ENCODE data around the gene PCDHGB2.
"Not testable (repeated sequence)": the region's sequence is repeated elsewhere in the genome, so short reads cannot be mapped to it uniquely, and the experiment has no call there.

Gene PCDHGB2

DNA sequence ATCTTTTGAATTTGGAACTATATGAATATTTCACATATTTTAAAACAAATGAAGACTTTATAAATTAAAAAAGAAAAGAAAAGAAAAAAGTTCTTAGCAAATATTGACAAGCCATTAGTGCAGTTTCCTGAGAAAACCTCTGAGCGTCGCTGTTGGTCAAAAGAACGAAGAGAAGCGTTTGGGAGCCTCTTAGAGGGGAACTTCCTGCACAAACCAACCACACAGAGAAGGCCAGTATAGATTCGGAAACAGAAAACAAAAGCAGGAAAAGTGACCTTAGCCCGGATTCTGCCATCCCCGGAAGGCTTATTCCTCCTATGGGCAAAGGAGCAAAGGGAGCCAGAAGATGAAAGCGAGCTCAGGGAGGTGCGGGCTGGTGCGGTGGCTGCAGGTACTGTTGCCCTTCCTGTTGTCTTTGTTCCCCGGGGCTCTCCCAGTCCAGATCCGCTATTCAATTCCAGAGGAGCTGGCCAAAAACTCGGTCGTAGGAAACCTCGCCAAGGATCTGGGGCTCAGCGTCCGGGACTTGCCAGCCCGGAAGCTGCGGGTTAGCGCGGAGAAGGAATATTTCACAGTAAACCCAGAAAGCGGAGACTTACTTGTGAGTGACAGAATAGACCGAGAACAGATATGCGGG, at the start of gene PCDHGB2:
PCDHGB2 (plus strand) TSS at position 205 of the 637 bp plus-strand sequence; CDS start at position 347, 142 bp downstream.
- DNase-seq: peak; percentile 62

DNA sequence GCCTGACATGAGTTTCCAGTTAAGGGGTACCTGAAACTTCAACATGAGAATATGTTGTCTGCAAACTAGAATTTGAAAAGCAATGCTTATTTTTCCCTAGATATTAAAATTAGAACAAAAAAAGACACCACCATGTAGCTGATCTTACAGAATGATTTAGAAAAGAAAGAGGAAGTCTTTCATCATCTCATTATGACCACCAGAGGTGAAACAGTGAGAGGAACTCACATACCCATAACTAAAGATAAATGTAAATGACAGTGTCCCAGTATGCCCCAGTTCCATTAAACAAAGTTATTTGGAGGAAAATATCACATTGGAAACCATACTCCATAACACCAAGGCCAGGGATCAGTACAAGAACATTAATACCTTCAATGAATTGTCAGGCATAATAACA, 46.1 kb upstream of the PCDHGB2 start:
- DNase-seq: no peak

DNA sequence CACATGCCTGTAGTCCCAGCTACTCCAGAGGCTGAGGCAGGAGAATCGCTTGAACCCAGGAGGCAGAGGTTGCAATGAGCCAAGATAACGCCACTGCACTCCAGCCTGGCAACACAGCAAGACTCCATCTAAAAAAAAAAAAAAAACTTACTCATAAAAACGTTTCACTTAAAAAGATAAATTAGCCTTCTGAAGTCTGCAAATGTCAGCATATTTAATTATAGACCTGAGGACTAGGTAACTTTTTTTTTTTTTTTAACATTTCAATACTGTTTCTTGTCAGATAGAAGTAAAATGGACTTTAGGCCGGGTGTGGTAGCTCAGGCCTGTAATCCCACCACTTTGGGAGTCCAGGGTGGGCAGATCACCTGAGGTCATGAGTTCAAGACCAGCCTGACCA, 42.8 kb upstream of the PCDHGB2 start:
- DNase-seq: not testable (repeated sequence)

- no peak for DNase-seq
These were observed 40.6 kb upstream of the PCDHGB2 start for GRCh38 chr5:141319202-141319601.

DNA sequence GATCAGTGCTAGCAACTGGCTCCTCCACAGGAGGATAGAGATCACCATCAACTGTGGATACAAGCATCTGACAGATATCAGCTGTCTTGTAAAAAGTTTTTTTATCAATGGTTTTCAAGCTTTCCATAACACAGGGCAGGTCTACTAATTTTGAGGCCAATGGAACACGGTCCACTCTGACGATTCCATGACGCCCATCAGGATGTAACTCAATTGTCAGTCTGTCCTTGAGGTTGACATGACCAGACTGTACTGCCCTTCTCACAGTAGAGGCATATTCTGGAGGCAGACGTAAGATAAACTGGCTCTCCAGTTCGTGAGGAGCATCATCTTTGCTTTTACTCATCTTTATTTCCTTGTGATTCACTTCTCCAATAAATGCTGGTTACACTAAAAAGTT, 40.1 kb upstream of the PCDHGB2 start:
- DNase-seq: no peak

DNA sequence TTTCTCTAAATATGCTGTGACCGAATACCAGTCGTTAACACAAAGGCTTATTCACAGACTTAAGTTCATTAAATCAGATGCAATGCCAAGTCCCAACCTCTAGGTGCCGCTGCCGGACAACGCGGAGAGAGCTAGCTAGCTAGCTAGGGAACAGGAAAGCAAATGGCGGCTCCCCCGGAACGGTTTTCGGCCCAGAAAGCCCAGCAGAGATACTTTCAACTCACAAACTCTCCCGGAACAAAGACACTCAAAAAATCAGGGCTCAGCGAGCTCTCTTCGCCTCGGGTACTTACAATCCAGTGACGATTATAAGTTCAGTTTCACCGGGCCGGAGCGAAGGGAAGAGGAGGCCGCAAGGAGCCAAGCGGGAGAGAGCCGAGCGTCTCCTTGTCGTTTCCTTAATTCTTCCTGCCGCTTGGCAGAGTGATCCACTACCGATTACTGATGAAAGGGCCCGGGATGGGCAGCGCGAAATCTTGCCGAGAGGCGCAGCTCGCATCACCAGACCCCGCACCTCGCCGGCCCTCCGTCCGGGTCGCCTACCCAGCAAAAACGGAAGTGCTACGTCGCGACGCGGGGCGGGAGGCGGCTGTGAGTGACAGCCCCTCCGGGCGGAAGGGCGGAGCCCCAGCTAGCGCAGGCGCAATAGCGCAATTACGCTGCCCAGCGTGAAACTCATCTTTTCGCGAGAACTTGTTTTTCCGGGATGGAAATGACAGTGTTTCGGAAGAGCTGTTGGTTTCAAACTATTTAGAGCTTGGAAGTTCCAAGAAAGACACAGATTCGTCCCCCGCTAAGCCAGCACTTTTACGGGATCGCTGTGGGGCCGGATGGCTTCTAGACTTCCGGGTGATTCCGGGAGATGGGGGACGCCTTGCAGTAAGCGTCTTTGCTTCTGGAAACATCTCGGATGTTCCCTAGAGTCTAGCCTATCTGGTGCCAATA, 39.3 kb upstream of the PCDHGB2 start, which contains the start of gene TAF7:
TAF7 (minus strand) TSS at position 560 of the 945 bp plus-strand sequence. CDS start 740 bp downstream, outside the sequence.
- peak; percentile 57 for DNase-seq

- no peak for DNase-seq
These were observed 37.5 kb upstream of the PCDHGB2 start for GRCh38 chr5:141322261-141322660.

GRCh38 chr5:141326088-141326854, 33.5 kb upstream of the PCDHGB2 start:
- DNase-seq: no peak

DNA sequence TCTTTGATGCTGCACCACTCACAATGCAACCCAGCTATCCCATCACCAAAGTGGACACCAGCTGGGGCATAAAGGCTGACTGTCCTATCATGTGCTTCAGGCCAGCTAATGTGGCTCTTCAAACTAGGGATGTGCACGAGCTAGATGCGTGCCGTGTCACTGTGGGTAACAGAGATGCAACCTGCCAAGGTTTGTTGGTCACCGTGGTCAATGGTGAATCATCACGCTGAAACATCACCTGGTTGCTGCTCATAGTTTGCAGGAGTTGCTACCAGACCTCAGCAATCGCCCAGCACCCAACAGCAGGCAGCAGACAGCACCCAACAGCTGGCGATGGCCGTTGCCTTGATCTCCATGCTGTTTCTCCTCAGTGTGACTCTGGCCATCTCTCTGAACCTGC, 31.6 kb upstream of the PCDHGB2 start:
- no peak for DNase-seq

DNA sequence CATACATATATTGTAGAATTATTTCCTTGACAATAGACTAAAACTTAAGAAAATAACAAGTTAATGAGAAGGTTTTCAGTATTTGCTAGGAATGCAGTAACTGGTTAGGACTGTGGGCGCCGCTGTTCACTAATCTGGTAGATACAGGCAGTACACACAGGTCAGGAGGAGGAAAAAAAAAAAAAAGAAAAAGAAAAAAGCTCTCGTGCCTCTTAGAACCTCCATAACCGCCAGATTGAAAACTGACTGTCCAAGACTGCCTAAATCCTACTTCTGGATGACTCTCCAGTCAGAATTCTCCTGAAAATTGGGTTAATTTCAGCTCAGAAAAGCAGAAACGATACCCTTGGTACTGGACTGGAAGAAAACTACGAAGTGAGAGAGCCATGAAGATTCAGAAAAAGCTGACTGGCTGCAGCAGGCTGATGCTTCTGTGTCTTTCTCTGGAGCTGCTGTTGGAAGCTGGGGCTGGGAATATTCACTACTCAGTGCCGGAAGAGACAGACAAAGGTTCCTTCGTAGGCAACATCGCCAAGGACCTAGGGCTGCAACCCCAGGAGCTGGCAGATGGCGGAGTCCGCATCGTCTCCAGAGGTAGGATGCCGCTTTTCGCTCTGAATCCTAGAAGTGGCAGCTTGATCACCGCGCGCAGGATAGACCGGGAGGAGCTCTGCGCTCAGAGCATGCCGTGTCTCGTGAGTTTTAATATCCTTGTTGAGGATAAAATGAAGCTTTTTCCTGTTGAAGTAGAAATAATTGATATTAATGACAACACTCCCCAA, 29.3 kb upstream of the PCDHGB2 start, which contains the start of gene PCDHGA1:
PCDHGA1 (plus strand) TSS at position 216 of the 782 bp plus-strand sequence.
- DNase-seq: no peak

DNA sequence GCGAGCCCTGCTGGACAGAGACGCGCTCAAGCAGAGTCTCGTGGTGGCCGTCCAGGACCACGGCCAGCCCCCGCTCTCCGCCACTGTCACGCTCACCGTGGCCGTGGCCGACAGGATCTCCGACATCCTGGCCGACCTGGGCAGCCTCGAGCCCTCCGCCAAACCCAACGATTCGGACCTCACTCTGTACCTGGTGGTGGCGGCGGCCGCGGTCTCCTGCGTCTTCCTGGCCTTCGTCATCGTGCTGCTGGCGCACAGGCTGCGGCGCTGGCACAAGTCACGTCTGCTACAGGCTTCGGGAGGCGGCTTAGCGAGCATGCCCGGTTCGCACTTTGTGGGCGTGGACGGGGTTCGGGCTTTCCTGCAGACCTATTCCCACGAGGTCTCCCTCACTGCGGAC, 27.2 kb upstream of the PCDHGB2 start:
- DNase-seq: not testable (repeated sequence)

DNA sequence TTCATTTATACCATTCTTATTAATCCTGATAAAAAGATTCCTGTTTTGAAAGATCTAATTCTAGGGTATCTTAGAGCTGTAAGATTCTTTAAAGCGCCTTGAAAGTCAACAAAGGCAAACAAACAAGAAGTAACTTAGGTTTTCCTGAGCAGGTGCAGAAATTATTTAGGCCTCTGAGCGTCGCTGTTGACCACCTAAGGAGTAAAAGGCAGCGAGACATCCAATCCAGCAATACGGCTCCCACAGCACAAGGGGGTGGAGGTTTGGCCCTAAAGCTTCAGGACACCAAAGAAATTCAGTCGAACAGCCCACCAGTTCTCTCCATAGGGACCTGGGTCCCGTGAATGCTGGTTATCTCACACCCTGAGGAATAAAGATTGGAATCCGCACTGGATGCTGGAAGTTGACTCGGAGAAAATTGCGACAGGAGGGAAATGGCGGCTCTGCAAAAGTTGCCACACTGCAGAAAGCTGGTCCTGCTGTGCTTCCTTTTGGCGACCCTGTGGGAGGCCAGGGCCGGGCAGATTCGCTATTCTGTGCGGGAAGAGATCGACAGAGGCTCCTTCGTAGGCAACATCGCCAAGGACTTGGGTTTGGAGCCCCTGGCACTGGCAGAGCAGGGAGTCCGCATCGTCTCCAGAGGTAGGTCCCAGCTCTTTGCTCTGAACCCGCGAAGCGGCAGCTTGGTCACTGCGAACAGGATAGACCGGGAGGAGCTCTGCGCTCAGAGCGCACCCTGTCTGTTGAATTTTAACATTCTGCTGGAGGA, 21.1 kb upstream of the PCDHGB2 start, which contains the start of gene PCDHGA2:
PCDHGA2 (plus strand) TSS at position 223 of the 769 bp plus-strand sequence.
- DNase-seq: no peak

DNA sequence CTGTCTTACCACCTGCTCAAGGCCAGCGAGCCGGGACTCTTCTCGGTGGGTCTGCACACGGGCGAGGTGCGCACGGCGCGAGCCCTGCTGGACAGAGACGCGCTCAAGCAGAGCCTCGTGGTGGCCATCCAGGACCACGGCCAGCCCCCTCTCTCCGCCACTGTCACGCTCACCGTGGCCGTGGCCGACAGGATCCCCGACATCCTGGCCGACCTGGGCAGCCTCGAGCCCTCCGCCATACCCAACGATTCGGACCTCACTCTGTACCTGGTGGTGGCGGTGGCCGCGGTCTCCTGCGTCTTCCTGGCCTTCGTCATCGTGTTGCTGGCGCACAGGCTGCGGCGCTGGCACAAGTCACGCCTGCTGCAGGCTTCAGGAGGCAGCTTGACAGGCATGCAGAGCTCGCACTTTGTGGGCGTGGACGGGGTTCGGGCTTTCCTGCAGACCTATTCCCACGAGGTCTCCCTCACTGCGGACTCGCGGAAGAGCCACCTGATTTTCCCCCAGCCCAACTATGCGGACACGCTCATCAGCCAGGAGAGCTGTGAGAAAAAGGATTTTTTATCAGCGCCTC, 18.9 kb upstream of the PCDHGB2 start:
- DNase-seq: not testable (repeated sequence)

- no peak for DNase-seq
These were observed 17.0 kb upstream of the PCDHGB2 start for GRCh38 chr5:141342773-141343172.

DNA sequence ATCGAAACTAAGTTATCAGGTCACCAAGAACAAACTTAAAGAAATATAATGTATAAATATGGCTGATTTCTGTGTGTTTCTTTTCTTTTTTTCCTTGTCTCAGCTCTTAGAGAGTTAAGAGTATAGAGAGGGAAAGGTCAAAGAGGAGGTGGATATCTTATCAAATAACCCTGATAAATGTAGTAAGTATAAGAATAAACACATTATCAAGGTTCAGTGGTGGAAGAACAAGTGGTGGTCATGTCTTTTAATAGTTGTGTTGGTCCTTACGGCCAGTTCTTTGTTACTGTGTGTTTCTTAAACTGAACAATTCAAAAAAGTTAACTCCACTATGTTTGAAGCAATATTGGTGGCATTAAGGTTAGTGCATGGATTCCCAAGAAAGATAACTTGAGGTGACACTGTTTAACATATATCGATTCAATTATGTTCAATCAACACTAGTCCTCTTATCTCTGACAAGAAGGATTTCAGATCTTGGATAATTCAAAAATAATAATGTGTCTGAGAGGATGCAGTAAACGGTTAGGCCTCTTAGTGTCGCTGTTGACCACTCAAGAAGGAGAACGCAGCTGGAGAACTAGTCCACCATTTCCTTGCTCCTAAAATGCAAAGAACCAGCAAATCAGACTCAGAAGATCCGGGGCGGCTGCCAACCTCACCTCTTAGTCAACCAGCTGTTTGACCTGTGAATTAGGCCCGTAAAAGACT, 16.4 kb upstream of the PCDHGB2 start, which contains the start of gene PCDHGA3:
PCDHGA3 (plus strand) TSS at position 588 of the 711 bp plus-strand sequence. CDS start 205 bp downstream, outside the sequence.
- peak; percentile 49 for DNase-seq

DNA sequence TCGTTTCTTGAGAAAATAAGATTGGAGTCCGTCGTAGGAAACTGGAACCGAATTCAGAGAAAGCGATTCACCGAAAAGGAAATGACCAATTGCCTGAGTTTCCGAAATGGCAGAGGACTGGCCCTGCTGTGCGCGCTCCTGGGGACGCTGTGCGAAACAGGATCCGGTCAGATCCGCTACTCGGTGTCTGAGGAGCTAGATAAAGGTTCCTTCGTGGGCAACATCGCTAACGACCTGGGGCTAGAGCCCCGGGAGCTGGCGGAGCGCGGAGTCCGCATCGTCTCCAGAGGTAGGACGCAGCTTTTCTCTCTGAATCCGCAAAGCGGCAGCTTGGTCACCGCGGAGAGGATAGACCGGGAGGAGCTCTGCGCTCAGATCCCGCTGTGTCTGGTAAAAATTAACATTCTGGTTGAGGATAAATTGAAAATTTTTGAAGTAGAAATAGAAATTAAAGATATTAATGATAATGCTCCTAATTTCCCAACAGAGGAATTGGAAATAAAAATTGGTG, 15.8 kb upstream of the PCDHGB2 start:
- DNase-seq: no peak

DNA sequence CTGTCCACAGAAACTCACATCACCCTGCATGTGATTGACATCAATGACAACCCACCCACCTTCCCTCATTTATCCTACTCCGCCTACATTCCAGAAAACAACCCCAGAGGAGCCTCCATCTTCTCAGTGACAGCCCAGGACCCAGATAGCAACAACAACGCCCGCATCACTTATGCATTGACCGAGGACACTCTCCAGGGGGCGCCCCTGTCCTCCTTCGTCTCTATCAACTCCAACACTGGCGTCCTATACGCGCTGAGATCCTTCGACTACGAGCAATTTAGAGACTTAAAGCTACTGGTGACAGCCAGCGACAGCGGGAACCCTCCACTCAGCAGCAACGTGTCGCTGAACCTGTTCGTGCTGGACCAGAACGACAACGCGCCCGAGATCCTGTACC, 14.5 kb upstream of the PCDHGB2 start:
- no peak for DNase-seq

- not testable (repeated sequence) for DNase-seq
These were observed 13.8 kb upstream of the PCDHGB2 start for GRCh38 chr5:141346017-141346416.

DNA sequence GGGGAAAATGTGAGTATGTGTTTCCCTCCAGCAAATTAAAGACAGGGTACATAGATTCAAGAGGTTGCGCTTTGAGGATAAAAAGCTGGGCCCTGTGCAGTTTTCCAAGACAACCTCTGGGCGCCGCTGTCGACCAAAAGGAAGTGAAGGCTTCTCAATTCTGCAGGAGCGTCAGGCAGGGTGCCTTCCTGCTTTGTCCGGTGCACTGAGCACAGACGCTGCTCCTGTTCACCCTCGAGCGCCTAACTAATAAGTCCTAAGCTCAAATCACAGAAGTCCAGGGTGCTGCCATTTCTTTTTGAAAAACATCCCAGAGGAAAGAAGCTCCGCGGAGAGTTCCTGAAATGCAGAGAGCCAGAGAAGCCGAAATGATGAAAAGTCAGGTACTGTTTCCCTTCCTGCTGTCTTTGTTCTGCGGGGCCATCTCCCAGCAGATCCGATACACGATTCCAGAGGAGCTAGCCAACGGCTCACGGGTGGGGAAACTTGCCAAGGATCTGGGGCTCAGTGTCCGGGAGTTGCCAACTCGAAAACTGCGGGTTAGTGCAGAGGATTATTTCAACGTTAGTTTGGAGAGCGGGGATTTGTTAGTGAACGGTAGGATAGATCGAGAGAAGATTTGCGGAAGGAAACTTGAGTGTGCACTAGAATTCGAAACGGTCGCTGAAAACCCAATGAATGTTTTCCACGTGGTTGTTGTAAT, 9.7 kb upstream of the PCDHGB2 start, which contains the start of gene PCDHGB1:
PCDHGB1 (plus strand) TSS at position 183 of the 703 bp plus-strand sequence; CDS start at position 345, 162 bp downstream.
- peak; percentile 77 for DNase-seq

All from 8988T (cell line).